Femur (tissue), 1 donor: ENCODE results near the gene ZNFX1.
"Not testable (repeated sequence)": the region's sequence is repeated elsewhere in the genome, so short reads cannot be mapped to it uniquely, and the experiment has no call there.

Experiments used
- DNase-seq: peaks from one replicate; pipeline ENCODE4 v3.0.0-alpha.2; 2017

Gene ZNFX1

GRCh38 chr20:49278036-49278817, at the start of gene ZNFX1:
TSS of gene ZNFX1 (minus strand) at chr20:49278057. CDS start at chr20:49275839, 2,218 bp downstream.
- peak; percentile 99 for DNase-seq

GRCh38 chr20:49326026-49326425, 48.2 kb upstream of the ZNFX1 start:
- DNase-seq, result peak; percentile 55

- DNase-seq, result no peak
Measured at GRCh38 chr20:49324306-49324705, 46.4 kb upstream of the ZNFX1 start.

- peak; percentile 65 for DNase-seq
Measured at GRCh38 chr20:49323622-49324238, 45.9 kb upstream of the ZNFX1 start.

DNA sequence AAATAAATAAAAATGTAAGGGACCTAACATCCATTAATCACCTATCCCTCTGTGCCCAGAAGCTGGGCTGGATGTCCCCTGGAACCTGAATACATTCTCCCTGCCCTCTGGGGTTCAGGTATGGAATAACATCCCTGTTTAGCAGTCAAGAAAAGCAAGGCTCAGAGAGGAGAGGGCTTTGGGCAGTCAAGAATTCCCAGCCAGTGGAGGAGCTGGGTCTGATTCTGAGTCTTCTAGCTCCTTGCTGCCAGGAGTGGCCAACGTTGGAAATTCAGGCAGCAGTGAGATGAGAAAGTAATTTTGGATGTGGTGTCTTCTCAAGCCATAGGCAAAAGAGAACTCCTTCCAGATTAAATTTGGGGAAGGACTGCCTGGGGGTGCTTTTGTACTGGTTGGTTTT, 42.6 kb upstream of the ZNFX1 start:
- DNase-seq, result no peak

- DNase-seq, result no peak
Measured at GRCh38 chr20:49319208-49319809, 41.5 kb upstream of the ZNFX1 start.

DNA sequence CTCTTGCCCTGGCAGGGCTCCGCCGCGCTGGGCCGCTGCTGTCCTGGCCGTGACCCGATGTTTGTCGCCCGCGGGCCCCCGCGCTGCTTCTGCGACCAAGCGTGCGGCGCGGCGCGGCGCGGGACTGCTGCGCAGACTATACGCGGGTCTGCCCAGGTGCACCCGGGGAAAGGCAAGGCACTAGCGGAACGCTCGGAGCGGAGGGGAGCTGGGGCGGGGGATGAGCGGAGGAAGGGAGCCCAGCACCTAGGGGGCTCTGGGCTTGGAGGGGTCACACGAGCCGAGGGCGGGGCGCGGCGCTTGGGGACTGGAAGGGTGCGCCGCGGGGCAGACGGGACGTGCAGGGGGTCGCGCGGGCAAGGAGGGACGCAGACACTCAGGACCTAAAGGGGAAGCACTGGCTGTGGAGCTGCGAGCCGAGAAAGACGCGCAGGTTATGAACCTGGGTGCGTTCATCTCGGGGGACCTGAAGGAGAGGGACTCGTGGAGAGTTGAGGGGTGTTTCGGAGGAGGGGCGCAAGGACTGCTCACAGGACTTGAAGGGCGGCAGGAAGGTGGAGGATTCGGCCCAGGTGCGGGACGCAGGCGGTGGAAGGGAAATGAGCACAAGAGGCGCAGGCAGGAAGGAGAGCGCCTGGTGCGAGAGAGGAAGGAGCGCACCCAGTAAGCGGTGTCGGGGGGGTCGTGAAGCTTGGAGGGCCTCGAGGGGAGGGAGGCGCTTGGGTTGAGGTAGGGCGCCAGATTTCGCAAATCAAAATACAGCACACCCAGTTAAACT, 40.8 kb upstream of the ZNFX1 start:
- no peak for DNase-seq

- no peak for DNase-seq
Measured at GRCh38 chr20:49318091-49318429, 40.2 kb upstream of the ZNFX1 start.

DNA sequence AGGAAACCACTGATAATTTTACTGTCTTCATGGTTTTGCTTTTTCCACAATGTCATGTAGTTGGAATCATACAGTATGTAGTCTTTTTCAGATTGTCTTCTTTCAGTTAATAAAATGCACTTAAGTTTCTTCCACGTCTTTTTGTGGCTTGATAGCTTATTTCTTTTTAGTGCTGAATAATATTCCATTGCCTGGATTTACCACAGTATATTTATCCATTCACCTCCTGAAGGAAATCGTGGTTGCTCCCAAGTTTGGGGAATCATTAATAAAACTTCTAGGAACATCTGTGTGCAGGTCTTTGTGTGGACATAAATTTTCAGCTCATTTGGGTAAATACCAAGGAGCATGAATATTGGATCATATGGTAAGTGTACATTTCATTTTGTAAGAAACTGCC, 38.8 kb upstream of the ZNFX1 start:
- no peak for DNase-seq

GRCh38 chr20:49315580-49315979, 37.7 kb upstream of the ZNFX1 start:
- no peak for DNase-seq

- not testable (repeated sequence) for DNase-seq
Measured at GRCh38 chr20:49314052-49314451, 36.2 kb upstream of the ZNFX1 start.

DNA sequence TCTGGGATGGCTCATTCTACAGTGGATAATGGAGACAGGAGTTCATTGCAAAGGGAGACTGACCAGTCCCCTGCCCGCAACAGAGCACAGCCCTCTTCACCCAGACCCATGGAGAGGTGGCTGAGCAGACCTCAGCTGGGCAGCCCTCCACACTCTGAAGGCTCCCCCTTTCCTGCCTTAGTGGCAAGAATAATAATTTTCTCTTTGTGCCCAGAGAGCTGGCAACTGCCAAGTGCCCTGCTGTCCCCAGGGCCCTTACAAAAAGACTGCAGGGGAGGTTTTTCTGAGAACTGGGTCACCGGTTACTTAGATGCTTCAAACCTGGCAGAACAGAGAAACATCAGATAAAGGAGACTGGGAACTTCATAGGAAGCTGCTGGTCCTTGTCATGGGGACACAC, 35.4 kb upstream of the ZNFX1 start:
- no peak for DNase-seq

DNA sequence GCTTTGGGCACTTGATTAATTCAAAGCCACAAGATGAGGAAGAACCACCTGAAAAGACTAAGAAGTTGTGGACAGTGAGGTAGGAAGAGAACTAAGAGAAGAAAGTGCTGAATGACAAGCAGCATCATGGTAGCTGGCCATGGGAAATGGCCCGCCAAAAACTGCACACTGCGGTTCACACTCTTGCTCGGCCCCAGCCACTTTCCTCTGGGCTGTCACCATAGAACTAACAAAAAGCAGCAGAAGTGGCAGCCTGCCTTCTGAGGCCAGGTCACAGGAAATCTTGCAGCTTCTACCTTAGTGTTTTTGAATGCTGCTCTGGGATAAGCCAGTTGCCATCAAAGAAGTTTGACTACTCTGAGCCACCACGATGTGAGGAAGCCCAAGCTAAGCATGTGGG, 34.8 kb upstream of the ZNFX1 start:
- DNase-seq, result no peak

- no peak for DNase-seq
Measured at GRCh38 chr20:49310705-49311104, 32.8 kb upstream of the ZNFX1 start.

GRCh38 chr20:49308875-49309274, 31.0 kb upstream of the ZNFX1 start:
- DNase-seq, result no peak

DNA sequence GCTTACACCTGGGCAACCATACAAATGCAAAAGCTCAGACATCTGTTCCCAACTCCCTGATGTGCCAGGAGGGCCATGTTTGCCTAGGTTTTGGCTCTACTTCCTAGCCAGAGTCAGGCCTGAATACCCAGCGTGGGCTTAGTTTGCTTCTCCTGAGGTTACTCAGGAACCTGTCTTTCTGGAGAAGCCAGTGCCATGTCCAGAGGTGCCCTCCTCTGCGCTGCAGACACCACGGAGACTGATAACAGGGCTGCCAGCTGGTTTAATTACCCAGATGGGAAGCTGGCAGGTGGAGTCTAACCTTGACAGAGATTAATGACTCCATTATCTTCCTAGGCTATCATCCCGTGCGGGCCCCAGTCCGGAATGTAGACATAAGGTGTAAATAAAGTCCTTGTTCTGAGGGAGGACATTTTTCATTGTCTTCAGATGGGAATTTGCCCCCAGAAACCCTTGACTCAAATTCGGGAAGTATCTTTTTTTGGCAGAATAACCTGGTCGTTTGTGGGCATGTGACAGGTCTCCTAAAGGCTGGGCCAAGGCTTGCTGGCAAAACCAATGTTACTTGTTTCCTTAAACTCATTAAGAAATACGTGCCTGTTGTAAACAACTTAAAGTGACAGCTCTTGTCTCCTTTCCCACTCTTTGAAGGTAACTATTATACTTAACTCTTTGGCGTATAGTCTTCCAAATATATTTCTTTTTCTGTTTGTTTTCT, 29.2 kb upstream of the ZNFX1 start:
- DNase-seq, result no peak

- peak; percentile 81 for DNase-seq
Measured at GRCh38 chr20:49303065-49303552, 25.3 kb upstream of the ZNFX1 start.

DNA sequence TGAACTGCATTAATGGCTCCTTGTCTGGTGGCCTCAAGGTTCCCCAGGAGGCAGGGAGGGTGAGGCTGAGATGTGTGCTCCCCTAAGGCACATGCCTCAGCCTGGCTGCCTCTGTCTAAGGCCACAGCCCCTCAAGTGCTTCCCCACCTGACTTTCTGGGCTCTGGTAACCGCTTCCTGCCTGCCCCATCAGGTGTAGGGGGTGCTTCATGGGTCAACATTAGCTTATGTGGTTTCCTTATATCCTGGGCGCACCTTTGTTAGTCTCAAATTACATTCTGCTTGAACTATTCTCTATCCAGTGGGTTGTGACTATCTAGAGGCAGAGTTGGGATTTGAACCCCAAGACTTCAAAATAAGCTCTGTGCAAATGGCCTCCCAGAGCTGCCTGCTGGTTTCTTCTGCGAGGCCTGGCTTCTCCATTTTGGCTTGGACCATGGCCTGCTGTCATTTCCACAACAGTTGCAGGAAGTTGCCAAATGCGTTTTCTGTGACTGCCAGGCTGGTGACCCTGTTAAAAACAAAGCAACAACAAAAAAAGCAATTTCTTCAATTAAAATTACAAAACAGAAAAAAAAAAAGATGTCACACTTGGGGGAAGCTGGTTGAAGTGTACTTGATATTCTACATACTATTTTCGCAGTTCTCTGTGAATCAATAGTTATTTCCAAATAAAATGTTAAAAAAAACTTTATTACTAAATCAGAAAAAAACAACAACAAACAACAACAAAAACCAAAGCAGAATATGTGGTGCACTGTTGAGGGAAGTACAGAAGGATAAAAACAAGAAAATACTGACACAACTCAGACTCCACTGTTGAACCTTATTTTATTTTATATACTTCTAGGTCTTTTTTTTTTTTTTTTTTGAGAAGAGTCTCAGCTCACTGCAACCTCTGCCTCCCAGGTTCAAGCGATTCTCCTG, 20.0 kb upstream of the ZNFX1 start:
- no peak for DNase-seq

- DNase-seq, result not testable (repeated sequence)
Measured at GRCh38 chr20:49294002-49294654, 16.3 kb upstream of the ZNFX1 start.

DNA sequence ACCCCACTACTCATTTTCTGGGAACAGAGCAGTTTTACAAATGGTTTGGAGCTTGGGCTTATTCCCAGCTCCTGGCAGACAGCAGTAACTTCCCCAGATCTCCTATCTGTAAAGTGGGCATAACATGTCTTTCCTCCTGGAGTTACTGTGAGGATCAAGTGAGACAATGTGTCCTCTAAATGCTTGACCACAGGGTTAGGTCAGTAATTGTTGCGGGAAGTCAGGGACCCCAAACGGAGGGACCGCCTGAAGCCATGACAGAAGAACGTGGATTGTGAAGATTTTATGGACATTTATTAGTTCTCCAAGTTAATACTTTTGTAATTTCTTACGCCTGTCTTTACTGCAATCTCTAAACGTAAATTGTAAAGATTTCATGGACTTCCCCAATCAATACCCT, 15.3 kb upstream of the ZNFX1 start:
- no peak for DNase-seq

- DNase-seq, result no peak
Measured at GRCh38 chr20:49292010-49292409, 14.2 kb upstream of the ZNFX1 start.
